Stimulated activated CD4-positive, alpha-beta T cell treated with anti-CD3 and anti-CD28 coated beads, Interleukin-4, amount 100 ng/mL, for 24 hours (primary cell): Measurements from ENCODE around the gene YIF1A.
"Not testable (repeated sequence)": the region's sequence is repeated elsewhere in the genome, so short reads cannot be mapped to it uniquely, and the experiment has no call there.

ENCODE experiments used
- DNase-seq: peaks from one replicate; pipeline ENCODE4 v3.0.0-alpha.2; 2020

YIF1A gene

GRCh38 chr11:66267379-66268243 lies 21.3 kb downstream of the YIF1A start:
- DNase-seq: peak; percentile 85

- DNase-seq: no peak
Observed at GRCh38 chr11:66267039-66267378, 21.9 kb downstream of the YIF1A start.

- no peak for DNase-seq
Observed at GRCh38 chr11:66266378-66267038, 22.4 kb downstream of the YIF1A start.

GRCh38 chr11:66265531-66266377 lies 23.2 kb downstream of the YIF1A start:
- no peak for DNase-seq

GRCh38 chr11:66264914-66265313 lies 24.0 kb downstream of the YIF1A start:
- peak; percentile 45 for DNase-seq

GRCh38 chr11:66264383-66264782 lies 24.6 kb downstream of the YIF1A start:
- no peak for DNase-seq

GRCh38 chr11:66263785-66264184 lies 25.2 kb downstream of the YIF1A start:
- DNase-seq: no peak

- no peak for DNase-seq
Observed at GRCh38 chr11:66263231-66263630, 25.7 kb downstream of the YIF1A start.

- no peak for DNase-seq
Observed at GRCh38 chr11:66262696-66263095, 26.2 kb downstream of the YIF1A start.

GRCh38 chr11:66262191-66262590 lies 26.8 kb downstream of the YIF1A start:
- DNase-seq: no peak

- DNase-seq: no peak
Observed at GRCh38 chr11:66261578-66261977, 27.4 kb downstream of the YIF1A start.

- DNase-seq: no peak
Observed at GRCh38 chr11:66259956-66260355, 29.0 kb downstream of the YIF1A start.

GRCh38 chr11:66259225-66259624 lies 29.7 kb downstream of the YIF1A start:
- no peak for DNase-seq

- DNase-seq: no peak
Observed at GRCh38 chr11:66258473-66258893, 30.5 kb downstream of the YIF1A start.

GRCh38 chr11:66253081-66253480 lies 35.9 kb downstream of the YIF1A start:
- not testable (repeated sequence) for DNase-seq

- DNase-seq: no peak
Observed at GRCh38 chr11:66251809-66252208, 37.1 kb downstream of the YIF1A start.

- DNase-seq: no peak
Observed at GRCh38 chr11:66248903-66249302, 40.0 kb downstream of the YIF1A start.

GRCh38 chr11:66247801-66248200 lies 41.1 kb downstream of the YIF1A start:
- DNase-seq: no peak

- DNase-seq: no peak
Observed at GRCh38 chr11:66247295-66247694, 41.6 kb downstream of the YIF1A start.

GRCh38 chr11:66243782-66244535 lies 45.0 kb downstream of the YIF1A start:
- DNase-seq: no peak

GRCh38 chr11:66242095-66242765 lies 46.7 kb downstream of the YIF1A start:
- no peak for DNase-seq

GRCh38 chr11:66240781-66241136 lies 48.2 kb downstream of the YIF1A start:
- no peak for DNase-seq
